PC-3 (cell line): ENCODE data around the gene GAPDH.

Source experiments
- CTCF ChIP-seq: fragments of 300-600 bp; sonication (generic); conservative IDR thresholded peaks from 2 replicates; pipeline ENCODE4 v1.5.1; 2017; ENCODE audit warnings: antibody characterized with exemption, low read depth, mild to moderate bottlenecking, low read length
- EZH2 ChIP-seq: fragments of 300-600 bp; sonication (generic); IDR thresholded peaks from one replicate; pipeline ENCODE4 v1.6.1; 2017; ENCODE audit warnings: antibody characterized with exemption, mild to moderate bottlenecking, low read length; ENCODE audit not compliant: unreplicated experiment

DNA sequence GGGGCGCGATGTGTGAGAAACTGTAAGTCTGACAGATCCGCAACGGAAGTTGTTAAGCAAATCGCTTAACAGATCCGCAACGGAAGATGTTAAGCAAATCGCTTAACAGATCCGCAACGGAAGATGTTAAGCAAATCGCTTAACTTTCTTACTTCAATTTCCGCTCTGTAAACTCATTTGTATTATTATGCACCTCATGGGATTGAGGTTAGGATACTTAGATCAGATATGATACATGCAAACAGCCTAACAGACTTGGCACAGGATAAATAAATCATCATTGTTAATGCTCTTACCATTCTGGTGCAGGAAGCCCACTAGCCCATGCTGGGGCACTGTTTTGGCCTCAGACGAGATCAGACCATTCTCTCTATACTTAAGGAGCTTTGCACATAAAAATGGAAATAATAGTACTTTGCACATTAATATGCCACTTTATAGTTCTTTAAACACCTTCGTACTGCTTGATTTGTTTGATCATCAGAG, 40.0 kb upstream of the GAPDH start:
- TF ChIP-seq EZH2 (no peak), CTCF (no peak)
